ENCODE measurements around the gene LSMEM2. TPM values are rescaled to one million over a fixed set of nuclear protein-coding genes. Genes with fewer than 3 reads are reported as not detected.
A peak's percentile ranks its signal among the peaks of the same experiment; 100 is the strongest.
"Not testable (repeated sequence)": the region's sequence is repeated elsewhere in the genome, so short reads cannot be mapped to it uniquely, and the experiment has no call there.

LSMEM2 gene
- total RNA-seq, 2 donors from 2014 or later = not detected

DNA sequence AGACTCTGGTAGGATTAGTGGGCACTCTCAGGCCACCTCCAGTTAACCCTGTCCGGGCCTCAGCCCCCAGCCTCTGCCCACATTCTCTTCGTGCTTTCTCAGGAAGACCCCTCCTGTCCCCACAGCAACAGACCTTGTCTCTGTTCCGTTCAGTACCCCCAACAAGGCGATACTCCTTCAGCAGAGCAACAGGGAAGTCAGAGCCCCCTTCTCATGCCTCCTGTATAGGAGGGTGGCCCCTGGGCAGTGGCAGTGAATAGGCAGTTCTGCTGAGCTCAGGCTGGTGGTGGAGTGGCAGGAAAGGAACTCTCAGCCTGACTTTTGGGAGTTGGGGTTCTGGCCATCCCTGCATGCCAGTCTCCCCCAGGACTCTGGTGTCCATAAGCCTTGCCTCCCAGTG, 9.4 kb upstream of the LSMEM2 start:
- Histone ChIP-seq H3K27me3 (replicated peaks; ENCODE audit: insufficient read depth) (no peaks in the 10 kb centered on the region), H3K4me1 (ENCODE audit: control insufficient read depth in 1 of 2, low read depth in 2 of 2) (peaks cover 25 to 69% of the 10 kb centered on the region in 2 donors), H3K36me3 (no peaks in the 10 kb centered on the region), H3K9me3 (no peaks in the 10 kb centered on the region), H3K27ac (peak overlapping the region; percentile 87 to 98), H3K4me3 (peak overlapping the region; percentile 71)
- ATAC-seq (ENCODE audit: insufficient number of reproducible peaks, low FRiP score, low read depth) (no peak), DNase-seq (ENCODE audit: low spot score) (no peak)
- TF ChIP-seq, protein P1, sequence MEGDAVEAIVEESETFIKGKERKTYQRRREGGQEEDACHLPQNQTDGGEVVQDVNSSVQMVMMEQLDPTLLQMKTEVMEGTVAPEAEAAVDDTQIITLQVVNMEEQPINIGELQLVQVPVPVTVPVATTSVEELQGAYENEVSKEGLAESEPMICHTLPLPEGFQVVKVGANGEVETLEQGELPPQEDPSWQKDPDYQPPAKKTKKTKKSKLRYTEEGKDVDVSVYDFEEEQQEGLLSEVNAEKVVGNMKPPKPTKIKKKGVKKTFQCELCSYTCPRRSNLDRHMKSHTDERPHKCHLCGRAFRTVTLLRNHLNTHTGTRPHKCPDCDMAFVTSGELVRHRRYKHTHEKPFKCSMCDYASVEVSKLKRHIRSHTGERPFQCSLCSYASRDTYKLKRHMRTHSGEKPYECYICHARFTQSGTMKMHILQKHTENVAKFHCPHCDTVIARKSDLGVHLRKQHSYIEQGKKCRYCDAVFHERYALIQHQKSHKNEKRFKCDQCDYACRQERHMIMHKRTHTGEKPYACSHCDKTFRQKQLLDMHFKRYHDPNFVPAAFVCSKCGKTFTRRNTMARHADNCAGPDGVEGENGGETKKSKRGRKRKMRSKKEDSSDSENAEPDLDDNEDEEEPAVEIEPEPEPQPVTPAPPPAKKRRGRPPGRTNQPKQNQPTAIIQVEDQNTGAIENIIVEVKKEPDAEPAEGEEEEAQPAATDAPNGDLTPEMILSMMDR (IDR thresholded peaks at IDR 0.05) = no peak

DNA sequence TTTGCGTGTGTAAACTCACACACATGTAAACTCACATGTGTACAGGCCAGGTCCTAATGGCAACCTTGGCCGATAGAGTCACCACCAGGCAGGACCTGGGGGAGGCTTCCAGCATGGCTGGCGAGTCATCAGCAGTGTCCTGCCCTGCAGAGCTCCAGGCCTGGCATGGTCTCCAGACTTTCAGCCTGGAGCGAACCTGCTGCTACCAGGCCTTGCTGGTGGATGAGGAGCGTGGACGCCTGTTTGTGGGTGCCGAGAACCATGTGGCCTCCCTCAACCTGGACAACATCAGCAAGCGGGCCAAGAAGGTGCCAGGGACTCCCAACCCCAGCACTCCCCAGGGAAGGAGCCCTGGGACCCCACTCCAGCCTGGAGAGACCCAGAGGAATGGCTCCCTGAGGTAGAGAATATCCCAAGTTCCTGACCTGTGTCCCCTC, 8.9 kb upstream of the LSMEM2 start:
- H3K36me3 ChIP-seq = no peaks in the 10 kb centered on the region
- peaks cover 24 to 63% of the 10 kb centered on the region in 2 donors for H3K4me1 ChIP-seq (ENCODE audit: control insufficient read depth in 1 of 2, low read depth in 2 of 2)
- peak overlapping the region in 1 of 2 donors; percentile 98 for H3K27ac ChIP-seq
- TF ChIP-seq, protein P1 (IDR thresholded peaks at IDR 0.05) = no peak
- DNase-seq (ENCODE audit: low spot score) (no peak), ATAC-seq (ENCODE audit: insufficient number of reproducible peaks, low FRiP score, low read depth) (no peak)
- H3K9me3 ChIP-seq = no peaks in the 10 kb centered on the region
- H3K4me3 ChIP-seq = no peak overlapping the region
- H3K27me3 ChIP-seq (replicated peaks; ENCODE audit: insufficient read depth) = no peaks in the 10 kb centered on the region

DNA sequence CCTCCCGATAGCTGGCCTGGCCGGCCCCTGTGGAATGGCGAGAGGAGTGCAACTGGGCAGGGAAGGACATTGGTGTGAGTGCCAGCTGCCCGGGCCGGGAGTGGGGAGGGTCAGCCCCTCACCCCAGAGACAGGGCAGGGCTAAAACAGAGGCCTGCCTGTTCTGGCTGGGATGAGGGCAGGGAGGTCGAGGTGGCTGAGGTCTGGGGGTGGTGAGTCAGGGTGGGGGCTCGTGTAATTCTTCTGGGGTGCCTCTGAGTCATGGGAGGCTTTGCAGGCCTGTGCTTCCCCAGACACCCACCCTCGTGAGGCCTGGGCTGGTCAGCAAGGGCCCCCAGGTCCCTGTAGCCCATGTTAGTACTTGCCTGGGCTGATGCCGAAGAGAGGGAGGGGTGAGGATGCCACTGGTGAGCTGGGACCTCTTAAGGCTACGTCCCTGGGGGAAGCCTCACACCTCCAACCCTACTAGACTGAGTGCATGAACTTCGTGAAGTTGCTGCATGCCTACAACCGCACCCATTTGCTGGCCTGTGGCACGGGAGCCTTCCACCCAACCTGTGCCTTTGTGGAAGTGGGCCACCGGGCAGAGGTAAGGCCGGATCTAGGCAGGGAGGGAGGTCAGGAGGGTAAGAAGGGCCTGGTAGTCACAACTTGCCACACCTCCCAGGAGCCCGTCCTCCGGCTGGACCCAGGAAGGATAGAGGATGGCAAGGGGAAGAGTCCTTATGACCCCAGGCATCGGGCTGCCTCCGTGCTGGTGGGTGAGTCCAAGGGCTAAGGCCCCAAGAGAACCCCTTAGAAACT, 8.3 kb upstream of the LSMEM2 start:
- no peak overlapping the region for H3K4me3 ChIP-seq
- ATAC-seq (ENCODE audit: insufficient number of reproducible peaks, low FRiP score, low read depth) (no peak), DNase-seq (ENCODE audit: low spot score) (no peak)
- peaks cover 18 to 57% of the 10 kb centered on the region in 2 donors for H3K4me1 ChIP-seq (ENCODE audit: control insufficient read depth in 1 of 2, low read depth in 2 of 2)
- peak overlapping the region in 1 of 2 donors; percentile 98 for H3K27ac ChIP-seq
- TF ChIP-seq, protein P1 (IDR thresholded peaks at IDR 0.05) = no peak
- H3K27me3 ChIP-seq (replicated peaks; ENCODE audit: insufficient read depth) = no peaks in the 10 kb centered on the region
- no peaks in the 10 kb centered on the region for H3K36me3 ChIP-seq
- H3K9me3 ChIP-seq = no peaks in the 10 kb centered on the region

DNA sequence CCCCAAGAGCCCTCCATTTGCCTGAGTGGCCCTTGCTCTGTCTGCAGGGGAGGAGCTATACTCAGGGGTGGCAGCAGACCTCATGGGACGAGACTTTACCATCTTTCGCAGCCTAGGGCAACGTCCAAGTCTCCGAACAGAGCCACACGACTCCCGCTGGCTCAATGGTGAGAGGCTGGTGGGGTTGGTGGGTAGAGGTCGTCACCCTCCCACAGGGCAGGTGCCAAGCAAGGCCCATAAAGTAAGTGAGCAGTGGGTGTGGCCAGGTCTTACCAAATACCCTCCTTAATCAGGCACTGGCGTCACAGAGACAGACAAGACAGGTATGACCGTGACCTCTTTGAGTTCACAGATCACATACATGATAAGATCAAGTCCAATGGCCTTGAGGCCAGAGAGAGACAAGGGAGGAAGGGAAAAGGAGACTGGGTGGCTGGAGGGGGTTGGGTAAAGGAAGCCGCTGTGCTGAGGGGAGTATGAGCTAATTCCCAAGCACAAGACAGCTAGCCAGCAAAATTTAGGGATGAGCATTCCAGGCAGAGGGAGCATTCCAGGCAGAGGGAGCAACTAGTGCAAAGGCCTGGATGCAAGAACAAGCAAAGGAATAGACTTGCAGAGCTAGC, 7.5 kb upstream of the LSMEM2 start:
- Histone ChIP-seq H3K36me3 (peaks cover 5% of the 10 kb centered on the region), H3K4me1 (ENCODE audit: control insufficient read depth in 1 of 2, low read depth in 2 of 2) (peaks cover 11 to 49% of the 10 kb centered on the region in 2 donors), H3K27ac (no peak overlapping the region), H3K4me3 (no peak overlapping the region), H3K27me3 (replicated peaks; ENCODE audit: insufficient read depth) (no peaks in the 10 kb centered on the region), H3K9me3 (no peaks in the 10 kb centered on the region)
- DNase-seq (ENCODE audit: low spot score) (no peak), ATAC-seq (ENCODE audit: insufficient number of reproducible peaks, low FRiP score, low read depth) (no peak)
- TF ChIP-seq, protein P1 (IDR thresholded peaks at IDR 0.05) = no peak

DNA sequence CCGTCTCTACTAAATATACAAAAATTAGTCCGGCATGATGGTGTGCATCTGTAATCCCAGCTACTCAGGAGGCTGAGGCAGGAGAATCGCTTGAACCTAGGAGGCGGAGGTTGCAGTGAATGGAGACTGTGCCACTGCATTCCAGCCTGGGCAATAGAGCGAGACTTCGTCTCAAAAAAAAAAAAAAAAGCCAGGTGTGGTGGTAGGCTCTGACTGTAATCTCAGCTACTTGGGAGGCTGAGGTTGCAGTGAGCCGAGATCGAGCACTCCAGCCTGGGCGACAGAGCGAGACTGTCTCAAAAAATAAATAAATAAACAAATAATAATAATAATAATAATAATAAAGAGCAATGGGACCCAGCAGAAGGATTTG, 6.4 kb upstream of the LSMEM2 start:
- H3K36me3 ChIP-seq; H3K27ac ChIP-seq; H3K27me3 ChIP-seq (replicated peaks; ENCODE audit: insufficient read depth); ATAC-seq (ENCODE audit: insufficient number of reproducible peaks, low FRiP score, low read depth); H3K9me3 ChIP-seq; DNase-seq (ENCODE audit: low spot score); H3K4me3 ChIP-seq: not testable (repeated sequence)
- H3K4me1 ChIP-seq (ENCODE audit: control insufficient read depth in 1 of 2, low read depth in 2 of 2) = peaks cover 7 to 39% of the 10 kb centered on the region in 2 donors

Measured in thoracic aorta (tissue), 2 donors.